ENCODE results near the gene KIRREL3. TPM values are rescaled to one million over a fixed set of nuclear protein-coding genes. Genes with fewer than 3 reads are reported as not detected.

KIRREL3 gene
- total RNA-seq, 1 experiment from 2014 or later = 0.06 TPM

GRCh38 chr11:126585388-126585773 is 415.2 kb downstream of the KIRREL3 start:
- Histone ChIP-seq H3K9me3 (replicated peaks) (no peaks in the 10 kb centered on the region), H3K4me3 (peak overlapping the region; percentile 27), H3K27ac (no peak overlapping the region), H3K27me3 (no peaks in the 10 kb centered on the region), H3K4me1 (no peaks in the 10 kb centered on the region), H3K36me3 (no peaks in the 10 kb centered on the region)
- no peak for DNase-seq

- DNase-seq = no peak
- H3K4me3 ChIP-seq = no peak overlapping the region
- no peaks in the 10 kb centered on the region for H3K4me1 ChIP-seq
- H3K36me3 ChIP-seq = no peaks in the 10 kb centered on the region
- H3K27me3 ChIP-seq = no peaks in the 10 kb centered on the region
- no peaks in the 10 kb centered on the region for H3K9me3 ChIP-seq (replicated peaks)
- H3K27ac ChIP-seq = no peak overlapping the region
These were observed 416.8 kb downstream of the KIRREL3 start for GRCh38 chr11:126583594-126584427.

- Histone ChIP-seq H3K36me3 (no peaks in the 10 kb centered on the region), H3K4me3 (no peak overlapping the region), H3K4me1 (no peaks in the 10 kb centered on the region), H3K9me3 (replicated peaks) (no peaks in the 10 kb centered on the region), H3K27me3 (no peaks in the 10 kb centered on the region), H3K27ac (no peak overlapping the region)
- DNase-seq = no peak
These were observed 417.5 kb downstream of the KIRREL3 start for GRCh38 chr11:126583101-126583500.

- Histone ChIP-seq H3K27me3 (no peaks in the 10 kb centered on the region), H3K4me1 (no peaks in the 10 kb centered on the region), H3K36me3 (no peaks in the 10 kb centered on the region), H3K4me3 (no peak overlapping the region), H3K9me3 (replicated peaks) (no peaks in the 10 kb centered on the region), H3K27ac (no peak overlapping the region)
- DNase-seq = no peak
These were observed 418.5 kb downstream of the KIRREL3 start for GRCh38 chr11:126581871-126582648.

GRCh38 chr11:126578426-126578825 is 422.1 kb downstream of the KIRREL3 start:
- Histone ChIP-seq H3K4me1 (no peaks in the 10 kb centered on the region), H3K27ac (no peak overlapping the region), H3K27me3 (no peaks in the 10 kb centered on the region), H3K4me3 (no peak overlapping the region), H3K36me3 (no peaks in the 10 kb centered on the region), H3K9me3 (replicated peaks) (no peaks in the 10 kb centered on the region)
- no peak for DNase-seq

GRCh38 chr11:126578021-126578420 is 422.5 kb downstream of the KIRREL3 start:
- Histone ChIP-seq H3K9me3 (replicated peaks) (no peaks in the 10 kb centered on the region), H3K27me3 (no peaks in the 10 kb centered on the region), H3K36me3 (no peaks in the 10 kb centered on the region), H3K27ac (no peak overlapping the region), H3K4me1 (no peaks in the 10 kb centered on the region), H3K4me3 (no peak overlapping the region)
- no peak for DNase-seq

- Histone ChIP-seq H3K27me3 (no peaks in the 10 kb centered on the region), H3K4me1 (no peaks in the 10 kb centered on the region), H3K36me3 (no peaks in the 10 kb centered on the region), H3K27ac (no peak overlapping the region), H3K9me3 (replicated peaks) (no peaks in the 10 kb centered on the region), H3K4me3 (no peak overlapping the region)
- DNase-seq = no peak
These were observed 424.7 kb downstream of the KIRREL3 start for GRCh38 chr11:126575849-126576248.

- Histone ChIP-seq H3K9me3 (replicated peaks) (no peaks in the 10 kb centered on the region), H3K27me3 (no peaks in the 10 kb centered on the region), H3K4me3 (no peak overlapping the region), H3K36me3 (no peaks in the 10 kb centered on the region), H3K27ac (no peak overlapping the region), H3K4me1 (no peaks in the 10 kb centered on the region)
- DNase-seq = no peak
These were observed 427.1 kb downstream of the KIRREL3 start for GRCh38 chr11:126573325-126573978.

GRCh38 chr11:126570489-126570888 is 430.1 kb downstream of the KIRREL3 start:
- Histone ChIP-seq H3K4me1 (no peaks in the 10 kb centered on the region), H3K27ac (no peak overlapping the region), H3K36me3 (no peaks in the 10 kb centered on the region), H3K4me3 (no peak overlapping the region), H3K27me3 (no peaks in the 10 kb centered on the region), H3K9me3 (replicated peaks) (no peaks in the 10 kb centered on the region)
- no peak for DNase-seq

GRCh38 chr11:126567419-126567818 is 433.2 kb downstream of the KIRREL3 start:
- Histone ChIP-seq H3K4me1 (no peaks in the 10 kb centered on the region), H3K27me3 (no peaks in the 10 kb centered on the region), H3K9me3 (replicated peaks) (no peaks in the 10 kb centered on the region), H3K4me3 (no peak overlapping the region), H3K36me3 (no peaks in the 10 kb centered on the region), H3K27ac (no peak overlapping the region)
- DNase-seq = no peak

- Histone ChIP-seq H3K27me3 (no peaks in the 10 kb centered on the region), H3K4me3 (no peak overlapping the region), H3K4me1 (no peaks in the 10 kb centered on the region), H3K27ac (no peak overlapping the region), H3K36me3 (no peaks in the 10 kb centered on the region), H3K9me3 (replicated peaks) (no peaks in the 10 kb centered on the region)
- DNase-seq = no peak
These were observed 436.0 kb downstream of the KIRREL3 start for GRCh38 chr11:126564566-126564965.

- no peaks in the 10 kb centered on the region for H3K4me1 ChIP-seq
- H3K36me3 ChIP-seq = no peaks in the 10 kb centered on the region
- peak; percentile 41 to 76 for DNase-seq
- no peak overlapping the region for H3K27ac ChIP-seq
- no peaks in the 10 kb centered on the region for H3K27me3 ChIP-seq
- no peak overlapping the region for H3K4me3 ChIP-seq
- no peaks in the 10 kb centered on the region for H3K9me3 ChIP-seq (replicated peaks)
These were observed 439.2 kb downstream of the KIRREL3 start for GRCh38 chr11:126561327-126561893.

- no peak overlapping the region for H3K4me3 ChIP-seq
- no peaks in the 10 kb centered on the region for H3K27me3 ChIP-seq
- H3K4me1 ChIP-seq = no peaks in the 10 kb centered on the region
- no peak overlapping the region for H3K27ac ChIP-seq
- no peaks in the 10 kb centered on the region for H3K36me3 ChIP-seq
- no peak for DNase-seq
- H3K9me3 ChIP-seq (replicated peaks) = no peaks in the 10 kb centered on the region
These were observed 440.3 kb downstream of the KIRREL3 start for GRCh38 chr11:126560221-126560620.

- no peaks in the 10 kb centered on the region for H3K9me3 ChIP-seq (replicated peaks)
- DNase-seq = peak; percentile 28 to 50
- H3K27ac ChIP-seq = peak overlapping the region; percentile 100
These were observed 451.7 kb downstream of the KIRREL3 start for GRCh38 chr11:126548581-126549550.

More at GRCh38 chr11:126548581-126549550, 451.7 kb downstream of the KIRREL3 start:
- Histone ChIP-seq H3K4me1 (peaks cover 41% of the 10 kb centered on the region), H3K36me3 (no peaks in the 10 kb centered on the region), H3K27me3 (no peaks in the 10 kb centered on the region), H3K4me3 (no peak overlapping the region)
